GM18858 (cell line): Measurements from ENCODE around the gene SLC6A6.
"Not testable (repeated sequence)": the region's sequence is repeated elsewhere in the genome, so short reads cannot be mapped to it uniquely, and the experiment has no call there.

ENCODE experiments used
- ATAC-seq: cut with Tn5 transposase; IDR thresholded peaks from one replicate; pipeline ENCODE4 v1.9.1; 2021; ENCODE audit not compliant: unreplicated experiment

The SLC6A6 gene

DNA sequence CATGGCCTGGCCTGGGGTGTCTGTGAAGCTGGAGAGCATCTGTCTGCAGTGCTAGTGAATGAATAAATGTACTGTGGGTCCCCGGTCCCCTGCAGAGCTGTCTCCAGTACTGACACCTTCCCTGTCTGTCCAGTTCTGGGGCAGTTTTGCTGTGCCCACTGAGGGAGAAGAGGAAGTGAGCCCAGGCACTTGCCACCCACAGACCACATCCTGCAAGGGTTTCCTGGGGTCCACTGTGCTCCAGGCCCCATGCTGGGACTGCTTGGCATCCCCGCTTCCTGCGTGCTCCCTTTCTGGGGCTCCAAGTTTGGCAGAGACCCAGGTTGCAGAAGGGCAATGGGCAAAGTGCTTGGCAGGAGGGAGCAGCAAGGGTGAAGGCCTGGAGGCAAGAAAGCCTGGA lies 4.9 kb upstream of the SLC6A6 start:
- no peak for ATAC-seq

DNA sequence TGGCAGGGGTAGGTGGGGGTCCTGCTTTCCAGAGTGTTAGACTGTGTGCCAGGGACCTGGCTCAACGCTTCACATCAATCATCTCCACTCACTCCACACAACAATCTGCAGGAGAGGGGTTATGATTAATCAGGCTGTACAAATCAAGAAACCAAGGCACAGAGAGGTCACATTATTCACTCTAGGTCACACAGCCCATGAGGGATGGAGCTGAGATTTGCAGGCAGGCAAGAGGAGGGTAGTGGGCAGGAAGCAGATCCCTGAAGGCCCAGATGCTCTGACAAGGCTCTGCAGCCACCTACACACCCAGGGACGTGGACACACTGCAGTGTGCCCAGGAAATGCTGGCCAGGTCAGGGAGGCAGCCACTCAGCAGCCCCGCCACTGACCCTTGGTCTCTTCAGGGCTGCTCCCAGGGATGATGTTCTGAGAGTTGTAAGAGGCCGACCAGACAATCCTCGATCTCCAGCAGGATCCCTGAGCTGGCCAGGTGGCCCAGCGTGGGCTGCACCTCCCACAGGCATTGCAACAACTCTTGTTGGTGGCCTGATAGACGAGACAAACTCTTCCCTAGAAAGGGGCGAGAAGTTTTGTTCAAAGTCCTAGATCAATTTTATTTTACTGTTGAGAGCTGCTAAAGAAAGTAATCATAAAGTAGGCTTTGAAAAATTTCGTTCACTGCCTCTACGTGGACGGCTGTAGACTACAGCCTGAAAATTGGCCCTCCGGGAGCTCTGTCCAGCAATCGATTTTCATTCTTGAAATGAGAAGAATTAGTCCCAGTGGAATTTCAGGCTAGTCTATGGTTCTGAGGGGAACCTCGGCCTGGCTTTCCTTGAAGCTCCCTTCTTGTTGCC lies 4.2 kb upstream of the SLC6A6 start:
- no peak for ATAC-seq

DNA sequence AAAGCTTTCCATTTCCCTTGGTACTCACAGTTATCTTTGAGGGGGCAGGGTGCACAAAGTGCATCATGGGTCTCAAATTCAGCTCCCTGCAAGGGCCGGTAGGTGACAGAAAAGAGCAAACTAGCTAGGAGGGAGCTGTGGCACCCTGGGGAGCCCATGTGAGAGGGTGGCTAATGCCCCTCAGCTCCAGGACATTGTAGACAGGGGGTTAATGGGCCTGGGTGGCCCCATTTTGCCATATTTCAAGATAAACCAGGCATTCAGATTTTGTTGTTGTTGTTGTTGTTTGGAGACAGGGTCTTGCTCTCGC lies 3.7 kb upstream of the SLC6A6 start:
- no peak for ATAC-seq

DNA sequence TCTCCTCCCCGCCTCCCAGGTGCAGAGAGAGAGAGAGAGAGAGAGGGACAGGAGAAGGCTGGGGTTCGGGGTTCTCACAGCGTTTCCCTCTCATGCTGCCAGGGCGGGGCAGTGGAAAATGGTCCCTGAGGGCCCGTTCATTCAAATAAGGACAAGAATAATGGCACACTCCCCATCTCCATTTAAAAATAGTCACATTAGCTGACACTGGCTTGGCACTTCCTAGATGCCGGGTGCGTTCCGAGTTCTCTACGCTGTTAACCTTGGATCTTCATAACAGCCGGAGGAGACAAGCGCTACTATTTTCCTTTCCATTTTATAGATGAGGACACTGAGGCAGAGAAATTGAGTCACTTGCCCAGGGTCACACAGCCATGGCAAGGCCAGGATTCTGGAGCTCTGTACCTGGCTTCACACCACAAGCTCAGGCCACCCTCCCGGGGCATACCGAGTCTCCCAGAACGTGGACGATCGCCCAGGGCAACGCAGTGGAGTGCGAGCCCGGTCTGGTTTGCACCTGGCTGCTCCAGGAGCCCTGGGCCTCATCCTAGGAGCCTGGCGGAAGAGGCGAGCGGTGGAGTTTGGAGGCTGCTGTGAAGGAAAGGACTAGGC lies 608 bp upstream of the SLC6A6 start:
- no peak for ATAC-seq

DNA sequence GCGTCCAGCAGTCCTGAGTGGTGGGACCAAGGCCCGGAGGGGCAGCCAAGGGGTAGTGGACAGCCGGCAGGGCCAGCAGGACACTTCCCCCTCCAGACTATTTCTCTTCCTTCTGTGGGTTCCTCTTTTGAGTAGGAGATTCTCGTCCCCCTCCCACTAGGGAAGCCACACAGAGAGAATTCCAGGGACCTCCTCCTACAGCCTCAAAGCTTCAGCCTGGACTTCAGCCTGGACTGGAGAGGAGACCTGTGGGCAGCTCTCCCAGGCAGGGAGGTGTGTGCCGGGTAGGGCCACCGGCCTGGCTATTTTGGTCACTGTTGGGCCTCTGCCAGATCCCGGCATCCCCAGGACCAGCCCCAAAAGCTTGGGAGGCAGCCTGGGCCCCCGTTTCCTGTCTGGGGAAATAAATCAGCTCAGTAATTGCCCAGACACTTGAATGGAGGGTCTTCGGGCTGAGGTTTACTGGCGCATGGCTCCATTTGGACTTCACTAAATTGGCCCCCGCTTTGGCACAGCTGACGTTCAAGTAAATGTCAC lies 1.3 kb downstream of the SLC6A6 start:
- no peak for ATAC-seq

DNA sequence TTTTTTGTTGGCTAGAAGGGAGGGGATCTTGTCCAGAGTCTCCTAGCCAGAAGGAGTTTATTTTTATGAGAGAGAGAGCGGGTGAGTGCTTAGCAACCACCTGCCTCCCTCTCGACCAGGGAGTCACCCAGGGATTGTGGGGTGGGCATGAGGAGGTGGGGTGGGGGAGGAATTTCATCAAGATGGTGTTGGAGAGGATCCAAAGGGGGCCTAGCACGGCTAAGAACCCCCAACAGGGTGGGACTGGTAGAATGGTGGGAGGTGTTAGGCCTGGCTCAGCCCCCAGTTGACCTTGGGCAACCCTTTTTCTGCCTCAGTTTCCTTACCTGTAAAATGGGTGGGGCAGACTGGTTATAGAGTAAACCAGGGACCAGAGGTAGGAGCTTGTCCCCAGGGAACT lies 1.8 kb downstream of the SLC6A6 start:
- ATAC-seq: no peak

DNA sequence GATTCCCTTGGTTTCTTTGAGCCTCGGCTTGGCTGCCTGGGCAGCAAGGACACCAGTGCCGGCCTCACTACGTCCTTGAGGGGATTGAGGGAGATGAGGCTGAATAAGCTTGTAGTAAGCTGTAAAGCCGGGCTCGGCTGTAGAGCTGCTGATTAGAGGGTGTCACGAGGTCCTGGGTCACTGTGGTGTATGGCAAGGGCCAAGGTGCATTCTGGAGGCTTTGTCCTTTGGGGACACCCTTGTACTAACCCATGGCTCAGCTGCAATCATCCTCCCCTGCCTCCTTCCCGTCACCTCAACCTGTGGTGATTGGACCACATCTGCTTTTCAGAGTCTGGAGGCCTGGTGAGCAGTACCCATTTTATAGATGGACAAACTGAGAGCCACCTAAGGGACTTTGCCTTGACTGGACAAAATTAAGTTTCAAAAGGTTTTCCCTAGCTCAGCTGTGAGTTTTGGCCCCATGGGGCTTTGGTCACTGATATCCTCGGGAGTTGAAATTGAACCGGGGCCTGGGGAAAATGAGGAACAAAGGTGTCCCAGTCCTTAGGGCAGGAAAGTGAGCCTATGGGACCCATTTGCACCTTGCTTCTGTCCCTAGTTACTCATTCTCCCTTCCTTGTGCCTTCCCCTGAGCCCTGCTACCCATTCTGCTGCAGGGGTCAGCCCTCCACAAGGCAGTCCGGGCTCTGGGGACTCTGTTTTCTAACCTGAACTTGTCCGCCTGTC lies 2.4 kb downstream of the SLC6A6 start:
- no peak for ATAC-seq

DNA sequence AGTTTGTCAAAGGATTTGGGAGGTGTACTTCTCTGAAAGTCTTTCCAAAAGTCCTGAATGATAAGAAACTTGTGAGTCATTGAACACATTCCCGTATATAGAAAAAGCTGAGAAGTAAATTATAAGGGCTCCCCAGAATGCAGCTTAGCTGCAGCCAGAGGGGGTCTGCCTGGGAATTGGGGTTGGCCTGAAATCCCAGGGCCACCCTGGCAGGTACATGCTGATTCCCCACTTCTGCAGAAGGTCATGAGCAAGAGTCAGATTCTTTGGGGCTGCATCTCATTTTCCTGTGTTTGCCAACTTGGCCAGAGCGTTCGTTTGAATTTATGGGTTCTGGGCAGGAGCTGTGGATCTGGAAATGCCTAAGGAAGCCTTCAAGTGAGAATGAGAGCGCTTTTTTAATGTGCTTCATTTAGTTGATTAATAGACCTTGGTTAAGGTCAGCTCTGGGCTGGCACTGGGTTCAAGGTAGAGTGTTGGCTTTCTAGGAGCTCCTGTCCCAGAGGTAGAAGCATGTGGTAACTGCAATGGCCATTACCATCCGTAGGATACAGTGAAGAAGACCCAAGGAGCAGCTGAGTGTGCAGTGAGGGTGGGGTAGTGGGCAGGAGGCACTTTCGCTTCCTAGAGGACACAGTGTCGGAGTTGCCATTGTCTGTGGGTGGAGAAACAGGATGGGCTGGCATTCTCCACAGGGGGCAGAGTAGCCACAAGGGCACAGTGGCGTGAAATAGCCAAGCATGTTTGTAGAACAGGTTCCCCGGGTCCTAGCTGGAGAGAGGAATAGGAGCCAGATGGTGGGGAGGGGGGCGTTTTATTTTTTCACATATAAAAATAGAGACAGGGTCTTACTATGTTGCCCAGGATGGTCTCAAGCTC lies 3.2 kb downstream of the SLC6A6 start:
- ATAC-seq: no peak

DNA sequence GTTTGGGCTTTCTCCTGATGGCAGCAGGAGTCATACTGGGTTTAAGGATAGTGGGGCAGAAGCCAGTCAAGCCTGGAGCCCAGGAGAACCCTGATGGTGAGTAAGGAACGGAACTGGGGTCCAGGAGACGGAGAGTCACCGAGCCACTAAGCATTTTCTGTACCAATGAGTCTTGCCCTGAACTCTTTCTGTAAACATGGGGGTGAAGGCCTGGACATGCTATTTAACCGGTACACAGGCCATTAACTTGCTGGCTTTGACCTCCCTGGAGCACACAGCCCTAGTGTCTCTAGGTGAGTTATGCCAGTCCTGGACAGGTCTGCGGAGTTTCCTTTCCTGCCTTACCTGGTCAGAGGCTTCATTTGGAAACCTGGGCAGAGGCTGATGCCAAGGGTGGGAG lies 3.9 kb downstream of the SLC6A6 start:
- ATAC-seq: no peak

DNA sequence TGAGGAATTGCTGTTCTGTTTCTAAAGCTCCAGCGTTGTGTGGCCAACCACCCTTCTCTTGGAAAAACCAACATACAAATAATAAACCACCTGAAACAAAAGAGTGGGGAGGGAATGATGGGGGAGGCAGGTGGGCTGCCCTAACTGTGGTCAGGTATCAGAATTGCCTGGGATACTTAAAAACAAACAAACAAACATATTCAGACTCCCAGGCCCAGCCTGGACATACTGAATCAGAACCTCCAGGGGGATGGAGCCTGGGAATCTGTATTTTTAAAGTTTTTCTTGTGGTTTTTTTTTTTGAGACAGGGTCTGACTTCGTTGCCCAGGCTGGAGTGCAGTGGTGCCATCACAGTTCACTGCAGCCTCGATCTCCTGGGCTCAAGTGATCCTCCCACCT lies 4.4 kb downstream of the SLC6A6 start:
- no peak for ATAC-seq

DNA sequence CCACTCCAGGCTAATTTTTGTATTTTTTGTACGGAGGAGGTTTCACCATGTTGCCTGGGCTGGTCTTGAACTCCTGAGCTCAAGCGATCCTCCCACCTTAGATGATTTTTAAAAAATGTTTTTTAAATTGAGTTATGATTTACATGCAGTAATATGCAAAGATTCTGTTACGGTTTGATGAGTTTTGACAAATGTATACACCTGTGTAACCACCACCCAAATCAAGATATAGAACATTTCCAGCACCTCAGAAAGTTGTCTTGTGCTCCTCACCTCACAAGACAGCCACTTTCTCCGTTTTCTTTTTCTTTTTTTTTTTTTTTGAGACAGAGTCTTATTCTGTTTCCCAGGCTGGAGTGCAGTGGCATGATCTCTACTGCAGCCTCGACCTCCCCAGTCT lies 4.8 kb downstream of the SLC6A6 start:
- ATAC-seq: no peak

DNA sequence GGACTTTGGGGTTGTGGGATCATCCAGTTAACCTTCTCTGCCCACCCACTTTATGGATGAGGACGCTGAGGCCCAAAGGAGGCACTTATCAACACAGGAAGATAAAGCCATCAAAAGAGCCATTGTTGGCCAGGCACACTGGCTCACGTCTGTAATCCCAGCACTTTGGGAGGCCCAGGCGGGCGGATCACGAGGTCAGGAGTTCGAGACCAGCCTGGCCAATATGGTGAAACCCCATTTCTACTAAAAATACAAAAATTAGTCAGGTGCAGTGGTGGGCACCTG lies 7.3 kb downstream of the SLC6A6 start:
- not testable (repeated sequence) for ATAC-seq

DNA sequence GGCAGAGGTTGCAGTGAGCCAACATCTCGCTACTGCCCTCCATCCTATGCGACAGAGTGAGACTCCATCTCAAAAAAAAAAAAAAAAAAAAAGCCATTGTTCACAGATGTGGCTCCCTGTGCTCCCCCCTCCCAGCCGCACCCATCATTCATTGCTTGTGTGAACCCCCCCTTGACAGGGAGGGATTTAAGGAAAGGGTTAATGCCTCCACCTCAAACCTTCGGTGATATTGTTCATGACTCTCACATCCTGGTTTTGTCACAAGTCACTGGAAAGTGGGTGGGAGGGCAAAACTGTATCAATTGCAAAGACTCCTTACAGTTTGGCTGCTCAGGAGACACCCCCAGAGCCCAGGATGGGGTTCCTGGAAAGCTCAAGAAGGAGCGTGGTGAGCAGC lies 7.7 kb downstream of the SLC6A6 start:
- ATAC-seq: no peak

DNA sequence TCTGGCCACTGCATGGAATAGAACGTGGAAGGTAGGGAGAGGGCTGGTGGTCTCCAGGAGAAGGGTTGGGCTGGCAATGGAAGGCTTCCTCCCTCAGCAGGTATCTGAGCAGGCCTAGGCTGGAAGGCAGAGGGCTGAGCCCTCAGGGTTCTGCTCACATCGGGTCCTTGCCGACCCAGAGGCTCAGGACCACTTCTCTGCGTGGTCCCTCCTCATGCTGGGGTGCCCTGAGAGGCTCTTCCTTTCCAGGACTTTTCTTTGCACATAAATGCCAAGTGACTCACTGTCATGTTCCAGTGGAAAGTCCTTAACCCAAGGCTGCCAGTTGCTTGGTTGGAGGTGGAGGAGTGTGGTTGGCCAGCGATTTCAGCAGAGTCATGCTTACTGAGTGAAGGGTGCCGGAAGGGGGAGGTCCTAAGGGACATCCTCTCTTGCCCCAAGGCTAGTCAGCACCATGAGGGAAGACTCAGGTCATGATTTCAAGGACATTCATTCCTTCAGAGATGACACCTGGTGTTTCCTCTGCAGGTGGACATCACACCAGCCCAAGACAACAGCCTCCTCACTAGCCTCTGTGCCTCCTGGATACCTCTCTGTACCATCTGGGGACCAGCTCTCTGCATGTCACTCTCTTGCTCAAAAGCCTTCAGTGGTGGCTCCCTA lies 8.2 kb downstream of the SLC6A6 start:
- no peak for ATAC-seq

DNA sequence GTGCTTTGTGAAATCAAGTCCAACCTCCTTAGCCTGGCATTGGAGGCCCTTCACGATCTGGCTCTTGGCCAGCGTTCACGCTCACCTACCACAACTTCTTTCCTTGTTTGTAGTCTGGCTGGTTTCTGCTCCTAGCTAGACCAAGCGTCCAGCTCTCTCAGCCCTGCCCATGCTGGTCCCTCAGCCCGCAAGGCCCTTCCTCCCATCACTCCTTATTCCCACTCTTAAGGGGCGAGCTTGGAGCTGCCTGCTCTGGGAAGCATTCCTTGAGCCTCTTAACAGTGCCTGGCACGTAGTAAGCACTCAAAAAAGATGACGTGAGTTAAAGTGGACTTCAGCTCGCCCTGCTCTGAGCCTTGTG lies 8.7 kb downstream of the SLC6A6 start:
- no peak for ATAC-seq

DNA sequence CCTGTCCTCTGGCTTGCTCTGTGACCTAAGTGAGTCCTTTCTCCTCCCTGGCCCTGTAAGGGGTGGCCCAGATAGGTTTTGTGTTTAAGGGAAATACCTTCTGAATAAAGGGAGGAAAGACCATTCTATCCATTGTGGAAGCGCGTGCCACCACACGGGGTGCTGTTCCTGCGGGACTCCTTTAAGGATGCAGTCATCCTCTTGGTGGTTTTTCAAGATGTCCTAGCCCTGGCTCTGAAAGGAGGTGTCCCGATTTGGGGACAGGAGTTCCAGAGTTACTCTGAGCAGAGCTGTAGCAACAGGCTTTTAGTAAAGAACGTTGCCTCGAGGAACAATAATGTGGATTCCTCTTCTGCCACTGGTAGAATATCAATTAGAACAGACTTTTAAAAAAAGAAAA lies 9.6 kb downstream of the SLC6A6 start:
- ATAC-seq: no peak

DNA sequence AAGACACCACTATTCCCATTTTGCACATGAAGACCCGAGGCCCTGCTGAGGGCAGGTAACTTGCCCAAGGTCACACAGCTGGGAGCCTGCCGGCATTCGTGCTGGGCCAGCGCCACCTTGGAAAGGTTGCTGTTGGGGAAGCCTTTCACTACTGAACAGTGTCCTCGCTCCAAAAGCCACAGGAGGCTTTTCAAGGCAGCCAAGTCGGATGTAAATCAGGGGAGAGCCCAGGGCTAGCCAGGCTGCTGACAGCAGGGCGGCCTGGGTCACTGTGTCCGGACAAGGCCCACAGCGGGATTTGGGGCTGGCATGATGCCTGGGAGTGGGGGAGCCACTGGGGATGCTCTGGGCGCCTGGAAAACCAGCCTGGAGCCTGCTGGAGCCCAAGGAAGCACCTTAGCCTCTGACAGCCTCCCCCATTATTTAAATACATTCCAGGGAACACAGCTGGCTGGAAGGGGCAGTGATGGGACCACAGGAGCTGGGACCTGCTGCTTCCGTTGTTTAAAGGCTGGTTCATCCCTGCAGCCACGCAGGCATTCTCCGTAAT lies 10.5 kb downstream of the SLC6A6 start:
- ATAC-seq: no peak

DNA sequence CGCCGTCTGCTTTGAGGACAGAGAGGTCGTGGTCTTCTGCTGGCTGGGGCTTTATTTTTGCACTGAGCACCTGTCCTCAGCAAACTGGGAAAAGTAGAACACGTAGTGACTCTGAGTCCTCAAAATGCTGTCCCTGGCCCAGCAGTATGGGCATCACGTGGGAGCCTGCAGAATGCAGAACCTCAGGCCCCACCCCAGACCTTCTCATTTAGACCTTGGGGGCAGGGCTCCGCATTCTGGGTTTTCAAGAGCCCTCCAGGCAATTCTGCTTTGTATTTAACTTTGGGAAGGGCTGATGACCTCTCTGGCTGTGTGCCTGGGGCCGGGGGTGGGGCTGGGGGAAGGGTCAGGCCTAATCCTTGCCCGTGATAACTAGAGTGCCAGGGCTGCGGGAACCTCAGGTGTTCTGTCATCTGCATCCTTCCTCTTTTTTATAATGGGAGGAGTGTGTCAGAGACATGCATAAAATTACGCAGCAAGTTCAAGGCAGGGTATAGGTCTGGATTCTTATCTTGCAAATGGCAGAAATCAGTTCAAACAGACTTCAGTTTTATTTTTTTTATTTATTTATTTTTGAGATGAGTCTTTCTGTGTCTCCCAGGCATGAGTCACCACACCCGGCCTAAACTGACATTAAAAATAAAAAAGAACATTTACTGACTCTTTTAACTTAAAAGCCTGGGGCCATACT lies 11.1 kb downstream of the SLC6A6 start:
- no peak for ATAC-seq

DNA sequence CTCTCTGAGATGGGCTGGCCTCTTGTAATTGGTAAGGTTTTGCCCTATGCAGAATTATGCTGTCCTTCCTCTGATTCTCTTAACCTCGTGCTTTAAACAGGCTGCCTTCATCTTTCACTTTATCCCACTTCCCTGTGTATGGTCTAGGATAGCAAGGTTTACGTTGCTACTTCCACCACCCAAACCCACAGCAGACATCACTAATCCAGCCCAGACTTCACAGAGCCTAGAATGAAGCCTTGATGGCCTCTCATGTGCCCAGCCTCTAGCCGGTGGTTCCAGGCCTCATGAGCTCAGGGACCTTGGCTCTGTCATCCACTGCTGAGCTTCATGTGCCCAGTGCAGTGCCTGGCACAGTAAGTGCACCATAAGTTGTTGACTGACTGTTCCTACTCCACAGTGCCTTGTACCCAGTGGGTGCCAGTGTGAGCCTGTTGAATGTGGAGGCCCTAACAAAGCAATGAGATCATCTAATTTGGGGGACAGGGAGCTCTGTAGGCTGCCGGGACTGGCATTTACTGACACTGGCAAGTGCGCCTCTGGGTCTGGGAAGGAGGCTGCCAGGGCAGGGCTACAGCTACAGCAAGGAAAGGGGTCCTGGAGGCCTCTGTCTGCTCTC lies 12.5 kb downstream of the SLC6A6 start:
- ATAC-seq: no peak

DNA sequence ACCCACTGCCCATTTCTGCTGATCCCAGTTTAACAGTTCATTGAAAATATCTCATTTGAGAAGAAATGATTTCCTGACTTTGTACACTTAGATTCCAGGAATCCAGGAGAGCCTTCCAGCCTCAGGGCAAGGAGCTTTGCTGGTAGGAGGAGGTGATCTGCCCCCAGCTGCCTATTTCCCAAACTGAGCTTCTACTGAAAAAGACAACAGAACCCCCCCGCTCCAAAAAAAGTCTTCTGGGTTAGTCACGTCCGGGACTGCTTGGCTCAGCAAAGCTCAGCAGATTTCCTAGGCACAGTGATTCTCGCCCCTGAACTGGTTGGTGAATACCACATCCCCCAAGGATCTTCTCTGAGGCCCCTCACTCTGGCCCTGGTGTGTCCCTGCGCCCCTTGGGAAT lies 13.1 kb downstream of the SLC6A6 start:
- ATAC-seq: no peak
